ENCODE measurements around the gene SETMAR.
A peak's percentile ranks its signal among the peaks of the same experiment; 100 is the strongest.

Gene SETMAR

DNA sequence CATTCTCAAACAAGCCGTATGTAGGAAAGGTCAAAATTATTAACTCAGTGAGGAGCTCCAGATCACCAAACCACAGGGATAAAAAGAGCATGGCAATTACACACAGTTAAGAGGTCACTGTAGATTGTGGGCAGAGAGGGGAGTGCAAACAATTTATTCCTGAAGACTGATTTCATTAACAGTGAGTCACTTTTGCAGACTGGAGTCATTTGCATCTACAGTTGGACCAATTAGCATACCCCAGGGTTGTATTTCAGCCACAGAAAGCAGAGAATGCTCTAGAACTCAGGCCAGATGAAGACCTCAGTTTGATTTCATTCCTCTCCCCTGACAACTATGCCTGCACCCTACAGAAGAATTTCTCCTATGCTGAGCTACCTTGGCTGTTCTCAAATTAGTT lies 40.1 kb downstream of the SETMAR start:
- TF ChIP-seq, protein P1, sequence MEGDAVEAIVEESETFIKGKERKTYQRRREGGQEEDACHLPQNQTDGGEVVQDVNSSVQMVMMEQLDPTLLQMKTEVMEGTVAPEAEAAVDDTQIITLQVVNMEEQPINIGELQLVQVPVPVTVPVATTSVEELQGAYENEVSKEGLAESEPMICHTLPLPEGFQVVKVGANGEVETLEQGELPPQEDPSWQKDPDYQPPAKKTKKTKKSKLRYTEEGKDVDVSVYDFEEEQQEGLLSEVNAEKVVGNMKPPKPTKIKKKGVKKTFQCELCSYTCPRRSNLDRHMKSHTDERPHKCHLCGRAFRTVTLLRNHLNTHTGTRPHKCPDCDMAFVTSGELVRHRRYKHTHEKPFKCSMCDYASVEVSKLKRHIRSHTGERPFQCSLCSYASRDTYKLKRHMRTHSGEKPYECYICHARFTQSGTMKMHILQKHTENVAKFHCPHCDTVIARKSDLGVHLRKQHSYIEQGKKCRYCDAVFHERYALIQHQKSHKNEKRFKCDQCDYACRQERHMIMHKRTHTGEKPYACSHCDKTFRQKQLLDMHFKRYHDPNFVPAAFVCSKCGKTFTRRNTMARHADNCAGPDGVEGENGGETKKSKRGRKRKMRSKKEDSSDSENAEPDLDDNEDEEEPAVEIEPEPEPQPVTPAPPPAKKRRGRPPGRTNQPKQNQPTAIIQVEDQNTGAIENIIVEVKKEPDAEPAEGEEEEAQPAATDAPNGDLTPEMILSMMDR (IDR thresholded peaks at IDR 0.05; ENCODE audit: insufficient read depth, low read depth, low read length, missing control alignments), result no peak
- no peak overlapping the region for H3K4me3 ChIP-seq (ENCODE audit: low read length)
- peak; percentile 17 for DNase-seq (ENCODE audit: low read depth)

DNA sequence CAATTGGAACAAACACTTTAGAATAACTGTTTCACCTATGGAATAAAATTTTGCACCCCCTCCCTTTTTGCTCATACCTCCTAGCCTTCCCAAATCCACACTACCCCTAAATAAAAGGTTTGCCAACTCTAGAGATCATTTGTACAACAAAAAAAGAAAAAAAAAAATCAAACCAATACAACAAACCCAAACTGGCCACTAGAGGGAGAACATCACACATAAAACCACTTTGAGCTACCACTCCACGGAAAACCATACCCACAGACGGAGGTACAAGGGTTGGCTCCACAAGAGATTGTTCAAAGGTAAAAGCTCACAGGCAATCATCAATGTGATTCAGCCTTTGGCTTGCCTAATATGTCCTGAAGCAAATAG lies 47.6 kb downstream of the SETMAR start:
- H3K4me3 ChIP-seq (ENCODE audit: low read length), result no peak overlapping the region
- DNase-seq (ENCODE audit: low read depth), result peak; percentile 67
- TF ChIP-seq, protein P1 (IDR thresholded peaks at IDR 0.05; ENCODE audit: insufficient read depth, low read depth, low read length, missing control alignments), result peak; percentile 67

DNA sequence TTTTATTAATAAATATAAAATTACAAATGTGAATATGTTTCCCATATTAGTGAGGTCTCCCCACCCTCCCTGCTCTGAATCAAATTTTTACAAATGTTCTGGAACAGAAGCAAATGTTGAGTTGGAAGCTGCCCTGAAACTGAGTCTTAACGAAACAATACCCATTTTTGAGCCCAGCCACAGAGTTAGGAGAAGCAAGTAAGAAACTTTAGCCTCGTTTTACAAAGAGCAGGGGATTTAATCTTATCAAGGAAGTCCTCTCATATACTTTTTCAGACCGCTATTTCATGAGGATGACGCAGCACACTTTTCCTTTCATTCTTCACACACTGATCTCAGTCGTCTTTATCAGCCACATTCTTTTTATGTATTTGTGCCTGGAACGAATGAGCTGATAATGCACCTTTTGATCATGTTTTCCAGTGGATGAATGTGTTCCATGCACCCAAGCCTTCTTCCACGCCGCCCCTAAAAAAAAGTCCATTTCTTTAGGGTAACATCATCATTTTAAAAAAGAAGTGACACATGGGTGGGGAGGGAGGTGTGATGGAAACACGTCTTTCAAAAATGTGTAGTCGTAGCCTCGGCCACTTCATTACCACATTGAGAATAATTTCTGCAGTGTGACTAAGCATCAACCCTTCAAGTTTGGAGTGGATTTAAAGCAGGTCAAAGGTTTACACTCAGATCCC lies 48.1 kb downstream of the SETMAR start:
- no peak for DNase-seq (ENCODE audit: low read depth)
- no peak overlapping the region for H3K4me3 ChIP-seq (ENCODE audit: low read length)
- TF ChIP-seq, protein P1 (IDR thresholded peaks at IDR 0.05; ENCODE audit: insufficient read depth, low read depth, low read length, missing control alignments), result no peak

DNA sequence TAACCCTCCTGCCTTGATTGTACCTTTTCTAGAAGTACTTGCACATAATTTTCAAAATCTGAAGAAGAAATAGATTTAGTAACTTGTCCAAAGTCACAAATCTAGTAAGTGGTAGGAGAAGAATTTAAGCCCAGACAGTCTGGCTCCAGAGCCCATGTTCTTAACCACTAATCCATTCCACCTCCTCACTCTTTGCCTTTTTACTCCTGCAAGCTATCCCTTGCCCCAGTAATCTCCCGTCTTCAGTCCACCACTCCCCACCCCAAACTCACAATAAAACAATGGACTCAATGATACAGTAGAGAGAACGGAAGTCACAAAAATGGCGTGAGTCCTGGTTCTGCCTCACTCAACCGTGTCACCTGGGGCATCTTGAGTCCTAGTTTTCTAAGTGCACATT lies 48.7 kb downstream of the SETMAR start:
- DNase-seq (ENCODE audit: low read depth), result no peak
- no peak overlapping the region for H3K4me3 ChIP-seq (ENCODE audit: low read length)
- TF ChIP-seq, protein P1 (IDR thresholded peaks at IDR 0.05; ENCODE audit: insufficient read depth, low read depth, low read length, missing control alignments), result no peak

DNA sequence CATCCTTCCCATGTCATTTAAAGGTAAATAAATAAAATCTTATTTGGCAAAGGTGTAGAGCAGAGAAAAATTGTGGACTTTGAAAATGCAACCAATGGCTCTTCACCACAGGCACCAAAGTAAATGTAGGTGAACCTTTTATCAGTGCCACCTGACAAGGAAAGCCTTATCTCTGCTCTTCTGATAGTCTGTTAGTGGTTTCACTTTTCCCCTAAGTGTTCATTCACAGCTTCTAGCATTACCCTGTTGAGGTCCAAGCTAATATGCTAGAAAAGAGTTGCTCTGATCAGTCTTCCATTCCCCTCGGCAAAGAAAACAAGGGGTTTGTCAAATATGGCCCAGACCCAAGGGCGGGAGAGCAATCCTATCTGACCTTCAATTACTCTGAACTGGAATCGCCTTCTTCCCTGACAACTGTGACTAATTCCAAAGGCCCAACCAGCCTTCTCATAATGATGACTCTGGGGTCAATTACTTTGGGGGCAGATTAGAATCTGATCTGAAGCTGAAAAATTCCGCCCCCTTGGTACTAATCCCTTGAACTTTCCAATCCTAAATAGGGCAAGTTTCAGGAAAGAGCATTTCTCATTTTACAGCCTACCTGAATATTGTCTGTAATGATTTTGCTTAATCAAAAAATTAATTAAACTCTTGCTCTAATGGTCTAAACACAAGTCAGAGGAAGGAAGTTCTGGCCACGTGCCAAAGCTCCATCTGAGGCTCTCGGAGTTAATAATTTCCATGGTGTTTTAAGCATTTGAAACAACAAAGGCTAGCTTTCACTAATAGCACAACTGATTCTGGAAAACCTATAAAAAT lies 52.4 kb downstream of the SETMAR start:
- DNase-seq (ENCODE audit: low read depth), result no peak
- TF ChIP-seq, protein P1 (IDR thresholded peaks at IDR 0.05; ENCODE audit: insufficient read depth, low read depth, low read length, missing control alignments), result no peak

DNA sequence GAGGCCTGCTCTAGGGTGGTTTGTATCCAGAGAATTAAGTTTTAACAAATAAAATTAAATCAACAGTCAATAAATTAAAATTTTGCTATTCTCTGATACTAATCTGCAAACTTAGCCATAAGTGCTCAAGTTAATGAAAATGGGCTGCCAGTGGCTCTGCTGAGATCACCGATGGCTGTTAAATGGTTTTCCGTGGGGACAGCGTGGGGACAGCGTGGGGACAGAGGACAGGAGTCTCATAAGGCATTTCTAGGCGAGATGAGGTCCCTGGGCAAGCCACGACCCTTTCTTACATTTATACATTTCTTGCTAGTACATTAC lies 53.0 kb downstream of the SETMAR start:
- no peak overlapping the region for H3K4me3 ChIP-seq (ENCODE audit: low read length)
- no peak for DNase-seq (ENCODE audit: low read depth)
- TF ChIP-seq, protein P1 (IDR thresholded peaks at IDR 0.05; ENCODE audit: insufficient read depth, low read depth, low read length, missing control alignments), result no peak

More for the DNA sequence above, 52.4 kb downstream of the SETMAR start:
- H3K4me3 ChIP-seq (ENCODE audit: low read length), result no peak overlapping the region

Measured in epithelial cell of esophagus (primary cell).